NCI-H524 (cell line): ENCODE data around the gene FBXO24.

Source experiments
- DNase-seq, 2 experiments: peaks; one replicate each; lab custom pipeline; 2025; lab: John Stamatoyannopoulos, UW

The FBXO24 gene

GRCh38 chr7:100590077-100590737 lies 4.1 kb downstream of the FBXO24 start:
- no peak for DNase-seq

DNA sequence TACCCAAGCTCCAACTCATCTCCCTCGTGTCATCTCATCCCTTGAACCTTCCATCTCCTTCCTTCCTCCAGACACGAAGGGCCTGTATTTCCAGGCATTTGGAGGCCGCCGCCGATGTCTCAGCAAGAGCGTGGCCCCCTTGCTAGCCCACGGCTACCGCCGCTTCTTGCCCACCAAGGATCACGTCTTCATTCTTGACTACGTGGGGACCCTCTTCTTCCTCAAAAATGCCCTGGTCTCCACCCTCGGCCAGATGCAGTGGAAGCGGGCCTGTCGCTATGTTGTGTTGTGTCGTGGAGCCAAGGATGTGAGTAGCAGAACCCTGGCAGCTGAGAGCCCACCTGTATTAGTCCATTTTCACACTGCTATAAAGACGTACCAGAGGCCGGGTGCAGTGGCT lies 5.5 kb downstream of the FBXO24 start:
- DNase-seq, result no peak

DNA sequence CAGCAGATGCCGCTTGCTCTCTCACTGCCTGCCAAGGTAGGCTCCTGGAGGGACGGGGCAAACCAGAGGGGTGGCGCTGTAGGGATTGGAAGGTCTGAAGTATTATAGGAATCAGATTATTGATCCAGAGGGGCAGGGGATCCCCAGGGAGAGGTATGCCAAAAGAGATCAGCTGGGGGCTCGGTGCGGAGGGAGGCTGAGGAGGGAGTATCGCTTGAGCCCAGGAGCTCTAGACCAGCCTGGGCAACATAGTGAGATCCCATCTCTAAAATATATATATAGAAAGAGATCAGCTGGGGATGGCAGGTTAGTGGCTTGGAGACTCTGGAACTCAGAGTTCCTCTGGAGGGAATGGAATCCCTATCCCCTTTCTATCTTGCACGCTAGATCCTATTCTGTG lies 9.1 kb downstream of the FBXO24 start:
- no peak for DNase-seq

GRCh38 chr7:100598425-100598824 lies 12.3 kb downstream of the FBXO24 start:
- DNase-seq, result no peak

- DNase-seq, result peak in 1 of 2 experiments; percentile 3
Measured at GRCh38 chr7:100599911-100600729, 14.0 kb downstream of the FBXO24 start.

GRCh38 chr7:100600730-100601038 lies 14.6 kb downstream of the FBXO24 start:
- DNase-seq, result no peak

GRCh38 chr7:100602889-100603725 lies 17.0 kb downstream of the FBXO24 start:
- DNase-seq, result peak in 1 of 2 experiments; percentile 16

GRCh38 chr7:100603726-100604027 lies 17.5 kb downstream of the FBXO24 start:
- DNase-seq, result peak in 1 of 2 experiments; percentile 17

- DNase-seq, result peak; percentile 38 to 58
Measured at GRCh38 chr7:100604028-100604975, 18.2 kb downstream of the FBXO24 start.

- DNase-seq, result no peak
Measured at GRCh38 chr7:100604976-100605911, 19.1 kb downstream of the FBXO24 start.

DNA sequence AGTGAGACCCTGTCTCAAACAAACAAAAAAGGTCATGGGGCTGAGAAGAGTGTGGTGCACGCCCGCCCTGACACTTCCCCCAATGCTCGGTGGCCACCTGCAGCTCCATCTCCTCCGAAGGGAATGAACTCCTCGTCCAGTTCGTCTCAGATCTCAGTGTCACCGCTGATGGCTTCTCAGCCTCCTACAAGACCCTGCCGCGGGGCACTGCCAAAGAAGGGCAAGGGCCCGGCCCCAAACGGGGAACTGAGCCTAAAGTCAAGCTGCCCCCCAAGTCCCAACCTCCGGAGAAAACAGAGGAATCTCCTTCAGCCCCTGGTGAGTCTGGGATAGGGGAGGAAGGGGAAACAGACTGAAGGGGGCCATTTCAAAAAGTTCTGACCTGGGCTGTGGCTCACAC lies 20.2 kb downstream of the FBXO24 start:
- no peak for DNase-seq

DNA sequence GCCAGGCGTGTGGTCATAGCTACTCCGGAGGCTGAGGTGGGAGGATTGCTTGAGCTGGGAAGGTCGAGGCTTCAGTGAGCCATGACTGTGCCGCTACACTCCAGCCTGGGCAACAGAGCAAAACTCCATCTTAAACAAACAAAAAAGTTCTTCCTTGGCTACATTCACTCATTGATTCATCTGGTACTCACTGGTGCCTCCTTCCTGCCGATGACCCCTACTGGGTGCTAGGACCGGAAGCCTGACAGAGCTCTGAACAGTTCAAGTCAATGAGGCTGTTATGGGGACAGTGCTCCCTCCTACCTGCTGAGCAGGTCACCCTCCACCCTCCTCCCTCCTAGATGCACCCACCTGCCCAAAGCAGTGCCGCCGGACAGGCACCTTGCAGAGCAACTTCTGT lies 21.0 kb downstream of the FBXO24 start:
- DNase-seq, result no peak

DNA sequence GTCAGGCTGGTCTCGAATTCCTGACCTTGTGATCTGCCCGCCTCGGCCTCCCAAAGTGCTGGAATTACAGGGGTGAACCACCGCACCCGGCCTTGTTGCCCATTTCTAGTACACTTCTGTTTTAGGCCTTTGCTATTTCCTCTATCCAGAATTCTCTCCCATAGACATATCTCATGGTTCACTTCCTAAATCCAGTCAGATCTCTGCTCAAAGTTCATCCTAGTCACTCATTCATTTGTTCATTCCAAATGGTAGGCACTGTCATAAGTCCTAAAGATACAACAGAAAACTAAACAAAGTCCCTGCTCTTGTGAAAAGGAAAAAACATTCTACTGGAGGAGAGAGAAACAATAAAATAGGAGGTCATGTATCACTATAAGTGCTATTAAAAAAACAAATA lies 23.8 kb downstream of the FBXO24 start:
- no peak for DNase-seq

DNA sequence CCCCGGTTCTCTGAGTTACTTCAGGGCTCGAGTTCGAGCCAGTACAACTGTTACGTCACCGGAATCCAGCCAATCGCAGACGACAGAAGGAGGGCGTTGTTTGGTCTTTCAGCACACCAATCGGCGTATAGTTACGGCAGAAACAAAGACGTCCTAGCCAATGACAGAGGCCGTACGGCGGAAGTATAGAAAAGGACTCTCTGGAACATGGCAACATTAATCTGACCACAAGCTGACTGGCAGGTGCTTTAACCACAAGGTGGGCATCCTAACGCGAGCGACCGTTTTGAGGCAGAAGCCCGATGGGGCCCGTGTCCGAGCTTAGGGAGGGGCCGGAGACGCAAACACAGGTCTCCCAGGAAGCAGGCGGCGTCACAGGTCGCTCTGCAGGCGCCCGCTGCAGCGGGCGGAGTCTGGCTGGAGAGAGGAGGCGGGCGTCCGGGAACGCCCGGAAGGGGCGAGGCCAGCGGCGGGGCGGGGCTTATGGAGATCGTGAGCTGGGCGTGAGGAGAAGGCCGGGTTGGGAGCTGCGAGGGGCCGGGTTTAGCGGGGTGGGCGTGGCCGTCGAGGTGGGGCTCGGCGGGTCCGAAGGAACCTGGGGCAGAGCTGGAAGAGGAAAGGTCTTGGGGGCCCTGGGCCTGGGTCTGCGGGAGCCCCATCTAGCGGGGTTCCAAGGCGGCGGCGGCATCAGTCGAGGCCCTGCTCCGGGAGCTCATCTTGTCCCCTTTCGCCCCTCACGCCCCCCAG lies 26.0 kb downstream of the FBXO24 start, which contains the start of gene MOSPD3:
TSS of gene MOSPD3 (plus strand) at position 558 of the 747 bp plus-strand sequence. CDS start 252 bp downstream, outside the sequence.
- peak; percentile 96 to 99 for DNase-seq

DNA sequence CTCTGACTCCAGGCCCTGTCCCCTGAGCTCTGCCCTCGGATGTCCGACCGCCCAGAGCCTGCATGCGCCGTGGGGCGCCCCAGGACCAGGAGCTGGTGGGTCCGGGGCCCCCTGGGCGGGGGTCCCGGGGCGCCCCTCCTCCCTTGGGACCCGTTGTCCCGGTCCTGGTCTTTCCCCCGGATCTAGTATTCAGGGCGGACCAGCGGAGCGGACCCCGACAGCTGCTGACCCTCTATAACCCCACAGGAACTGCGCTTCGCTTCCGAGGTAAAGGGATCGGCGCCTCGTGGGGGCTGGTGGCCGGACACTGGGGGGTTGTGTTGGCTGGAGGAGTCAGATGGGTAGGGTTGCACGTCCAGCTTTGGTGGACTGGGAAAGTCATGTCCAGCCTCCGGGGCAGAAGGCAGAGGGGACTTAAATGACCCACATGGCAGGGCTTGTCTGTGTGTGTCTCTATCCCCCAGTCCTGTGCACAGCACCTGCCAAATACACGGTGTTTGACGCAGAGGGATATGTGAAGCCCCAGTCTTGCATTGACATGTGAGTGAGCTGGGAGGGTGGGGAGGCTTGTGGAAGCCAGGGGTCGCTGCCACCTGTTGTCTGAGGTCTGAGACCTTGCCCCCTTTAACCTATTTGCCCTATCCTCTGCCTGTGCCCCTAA lies 26.7 kb downstream of the FBXO24 start:
- DNase-seq, result peak in 1 of 2 experiments; percentile 15

DNA sequence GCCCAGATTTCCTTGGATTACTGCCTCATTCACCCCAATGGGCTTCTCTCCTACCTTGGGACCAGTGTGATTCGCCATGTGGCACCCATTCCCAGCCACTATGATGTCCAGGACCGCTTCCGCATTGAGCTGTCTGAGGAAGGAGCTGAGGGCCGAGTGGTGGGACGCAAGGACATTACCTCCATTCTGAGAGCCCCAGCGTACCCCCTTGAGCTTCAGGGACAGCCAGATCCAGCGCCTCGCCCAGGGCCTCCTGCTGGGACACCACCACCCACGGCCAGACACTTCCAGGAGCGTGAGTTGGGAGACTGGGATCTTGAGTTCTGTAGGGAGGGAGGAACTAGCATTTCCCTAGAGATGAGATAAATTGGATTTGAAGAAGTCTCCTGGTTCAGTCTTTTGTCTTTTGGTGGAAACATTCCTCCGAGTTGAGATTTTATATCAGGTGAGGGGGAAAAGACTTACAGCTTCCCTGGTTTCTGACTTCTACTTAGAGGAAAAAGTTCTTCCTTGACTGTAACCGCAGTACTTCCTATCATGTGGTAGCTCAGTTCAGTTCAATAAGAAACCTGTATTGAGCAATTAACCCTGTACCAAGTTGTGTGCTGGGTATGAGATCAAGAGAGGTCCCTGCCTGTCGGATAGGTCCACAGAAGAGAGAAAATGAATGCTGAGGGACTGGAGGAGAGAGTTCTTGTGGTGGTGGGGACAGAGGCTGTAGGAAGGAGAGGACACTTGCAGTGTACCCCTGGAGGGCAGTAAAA lies 27.5 kb downstream of the FBXO24 start:
- no peak for DNase-seq

GRCh38 chr7:100614308-100614861 lies 28.3 kb downstream of the FBXO24 start:
- DNase-seq, result no peak

DNA sequence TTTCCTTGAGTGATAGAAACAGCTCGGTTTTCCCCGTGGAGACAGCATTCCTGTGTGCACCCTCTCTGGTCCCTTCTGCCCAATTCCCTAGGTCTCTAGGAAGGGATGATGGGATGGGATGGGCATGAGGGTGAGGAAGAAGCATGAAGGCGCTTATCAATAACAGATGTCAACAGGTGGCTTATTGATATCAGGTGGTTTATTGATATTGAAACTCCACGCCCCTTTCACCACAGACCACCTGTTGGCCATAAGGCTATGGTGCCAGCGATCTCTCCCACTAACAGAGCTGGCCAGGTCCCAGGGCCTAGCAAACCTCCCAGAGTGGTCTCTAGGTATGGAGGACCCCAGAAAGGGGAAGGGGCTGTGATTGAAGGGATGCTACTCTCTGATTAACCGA lies 34.1 kb downstream of the FBXO24 start:
- DNase-seq, result no peak
